ENCODE data around the gene ASH1L.
"Not testable (repeated sequence)": the region's sequence is repeated elsewhere in the genome, so short reads cannot be mapped to it uniquely, and the experiment has no call there.

Gene ASH1L

DNA sequence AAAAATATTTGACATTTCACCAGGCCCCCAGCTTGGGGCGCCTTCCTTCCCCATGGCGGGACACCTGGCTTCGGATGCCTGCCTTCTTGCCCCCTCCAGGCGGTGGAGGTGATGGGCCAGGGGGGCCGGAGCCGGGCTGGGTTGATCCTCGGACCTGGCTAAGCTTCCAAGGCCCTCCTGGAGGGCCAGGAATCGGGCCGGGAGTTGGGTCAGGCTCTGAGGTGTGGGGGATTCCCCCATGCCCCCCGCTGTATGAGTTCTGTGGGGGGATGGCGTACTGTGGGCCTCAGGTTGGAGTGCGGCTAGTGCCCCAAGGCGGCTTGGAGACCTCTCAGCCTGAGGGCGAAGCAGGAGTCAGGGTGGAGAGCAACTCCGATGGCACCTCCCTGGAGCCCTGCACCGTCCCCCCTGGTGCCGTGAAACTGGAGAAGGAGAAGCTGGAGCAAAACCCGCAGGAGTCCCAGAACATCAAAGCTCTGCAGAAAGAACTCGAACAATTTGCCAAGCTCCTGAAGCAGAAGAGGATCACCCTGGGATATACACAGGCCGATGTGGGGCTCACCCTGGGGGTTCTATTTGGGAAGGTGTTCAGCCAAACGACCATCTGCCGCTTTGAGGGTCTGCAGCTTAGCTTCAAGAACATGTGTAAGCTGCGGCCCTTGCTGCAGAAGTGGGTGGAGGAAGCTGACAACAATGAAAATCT lies 129.3 kb downstream of the ASH1L start:
- DNase-seq = not testable (repeated sequence)

DNA sequence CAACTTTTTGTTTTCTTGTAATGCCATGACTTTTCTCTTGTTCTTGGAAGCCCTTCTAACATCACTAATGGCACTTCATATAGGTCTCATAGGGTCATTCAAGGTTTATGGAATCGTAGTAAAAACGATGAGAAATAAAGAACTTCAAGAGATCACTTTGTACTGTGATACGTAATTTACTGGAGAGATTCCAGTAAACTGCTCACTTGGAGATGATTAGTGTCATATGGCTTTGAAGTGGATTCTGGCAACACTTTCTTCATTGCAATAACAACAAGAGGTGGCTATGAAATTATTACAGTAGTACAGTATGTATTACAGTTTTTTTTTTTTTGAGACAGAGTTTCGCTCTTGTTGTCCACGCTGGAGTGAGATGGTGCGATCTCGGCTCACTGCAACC lies 138.5 kb downstream of the ASH1L start:
- DNase-seq = no peak

DNA sequence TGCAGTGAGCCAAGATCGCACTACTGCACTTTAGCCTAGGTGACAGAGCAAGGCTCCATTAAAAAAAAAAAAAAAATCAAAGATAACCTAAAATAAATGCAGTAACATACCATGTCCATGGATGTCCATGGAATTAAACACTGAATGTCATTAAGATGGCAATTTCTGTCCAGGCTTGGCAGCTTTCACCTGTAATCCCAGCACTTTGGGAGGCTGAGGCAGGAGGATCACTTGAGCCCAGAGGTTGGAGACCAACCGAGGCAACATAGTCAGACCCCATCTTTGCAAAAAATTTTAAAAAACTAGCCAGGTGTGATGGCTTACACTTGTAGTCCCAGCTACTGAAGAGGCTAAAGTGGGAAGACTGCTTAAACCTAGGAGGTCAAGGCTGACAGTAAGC lies 141.8 kb downstream of the ASH1L start:
- DNase-seq = no peak

DNA sequence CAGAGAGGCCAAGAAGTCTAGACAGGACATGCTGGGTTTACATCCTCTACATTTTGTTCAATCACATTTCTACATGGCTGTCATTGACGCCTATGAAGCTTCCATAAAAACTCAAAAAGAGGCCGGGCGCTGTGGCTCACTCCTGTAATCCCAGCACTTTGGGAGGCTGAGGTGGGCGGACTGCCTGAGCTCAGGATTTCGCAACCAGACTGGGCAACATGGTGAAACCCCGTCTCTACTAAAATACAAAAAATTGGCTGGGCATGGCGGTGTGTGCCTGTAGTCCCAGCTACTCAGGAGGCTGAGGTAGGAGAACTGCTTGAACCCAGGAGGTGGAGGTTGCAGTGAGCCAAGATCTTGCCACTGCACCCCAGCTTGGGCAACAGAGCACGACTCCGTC lies 150.8 kb downstream of the ASH1L start:
- DNase-seq = not testable (repeated sequence)

DNA sequence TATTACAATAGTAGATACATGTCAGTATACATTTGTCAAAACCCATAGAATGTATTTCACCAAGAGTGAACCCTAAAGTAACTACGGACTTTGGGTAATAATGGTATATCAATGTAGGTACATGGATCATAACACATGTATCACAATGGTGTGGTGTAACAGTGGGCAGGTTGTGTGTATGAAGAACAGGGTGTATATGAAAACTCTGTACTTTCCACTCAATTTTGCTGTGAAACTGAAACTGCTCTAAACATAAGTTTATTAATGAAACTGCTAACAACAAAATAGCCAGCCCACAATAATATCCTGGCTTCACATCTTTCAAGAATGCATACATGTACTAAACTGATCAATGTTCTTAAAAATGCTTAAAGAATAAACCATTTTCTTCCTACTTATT lies 151.7 kb downstream of the ASH1L start:
- DNase-seq = no peak

DNA sequence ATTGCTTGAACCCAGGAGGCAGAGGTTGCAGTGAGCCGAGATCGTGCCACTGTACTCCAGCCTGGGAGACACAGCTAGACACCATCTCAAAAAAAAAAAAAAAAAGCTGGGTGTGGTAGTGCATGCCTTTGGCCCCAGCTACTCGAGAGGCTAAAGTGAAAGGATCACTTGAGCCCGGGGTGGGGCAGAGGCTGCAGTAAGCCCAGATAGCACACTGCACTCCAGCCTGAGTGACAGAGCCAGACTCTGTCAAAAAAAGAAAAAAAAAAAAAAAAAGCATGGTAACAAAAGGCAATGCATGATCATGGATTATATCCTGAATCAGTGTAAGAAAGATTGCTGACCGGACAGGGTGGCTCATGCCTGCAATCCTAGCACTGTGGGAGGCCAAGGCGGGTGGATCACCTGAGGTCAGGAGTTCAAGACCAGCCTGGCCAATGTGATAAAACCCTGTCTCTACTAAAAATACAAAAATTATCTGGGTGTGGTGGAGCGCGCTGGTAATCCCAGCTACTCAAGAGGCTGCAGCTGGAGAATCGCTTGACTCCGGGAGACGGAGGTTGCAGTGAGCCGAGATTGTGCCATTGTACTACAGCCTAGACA lies 165.6 kb downstream of the ASH1L start:
- DNase-seq = no peak

DNA sequence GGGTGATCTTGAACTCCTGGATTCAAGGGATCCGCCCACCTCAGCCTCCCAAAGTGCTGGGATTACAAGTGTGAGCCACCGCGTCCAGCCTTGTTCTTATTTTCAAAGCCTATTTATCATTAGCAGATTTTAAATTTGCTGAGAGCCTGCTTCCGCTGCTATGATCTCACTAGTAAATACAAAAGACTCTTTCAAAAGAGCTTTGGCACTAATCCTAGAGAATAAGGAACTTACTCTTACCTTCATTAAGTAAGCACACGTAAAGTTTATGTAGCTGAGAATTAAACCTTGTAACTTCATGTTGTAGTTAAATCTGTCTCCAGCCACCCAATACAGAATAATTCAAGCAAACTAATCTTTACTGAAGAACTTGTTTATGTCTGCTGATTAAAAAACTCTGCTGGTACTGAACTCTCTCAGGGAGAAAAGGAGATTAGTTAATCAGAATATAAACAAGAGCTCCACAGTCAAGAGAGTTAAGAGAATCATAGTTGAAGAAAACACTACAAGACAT lies 169.6 kb downstream of the ASH1L start:
- DNase-seq = no peak

DNA sequence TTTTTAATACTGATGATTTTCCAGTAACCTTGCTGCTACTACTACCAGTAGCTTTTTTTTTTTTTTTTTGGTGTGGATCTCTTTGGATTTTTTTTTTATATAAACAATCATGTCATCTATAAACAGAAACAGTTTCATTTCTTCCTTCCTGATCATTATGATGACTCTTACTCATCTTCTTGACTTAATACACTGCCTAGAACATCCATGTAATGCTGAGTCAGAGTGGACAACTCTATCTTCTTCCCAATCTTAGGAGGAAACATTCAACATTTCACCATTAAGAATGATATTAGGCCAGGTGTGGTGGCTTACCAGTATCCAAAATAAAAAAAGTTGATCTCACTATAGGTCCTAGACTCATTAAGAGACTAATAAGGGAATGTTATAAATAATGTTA lies 172.8 kb downstream of the ASH1L start:
- no peak for DNase-seq

DNA sequence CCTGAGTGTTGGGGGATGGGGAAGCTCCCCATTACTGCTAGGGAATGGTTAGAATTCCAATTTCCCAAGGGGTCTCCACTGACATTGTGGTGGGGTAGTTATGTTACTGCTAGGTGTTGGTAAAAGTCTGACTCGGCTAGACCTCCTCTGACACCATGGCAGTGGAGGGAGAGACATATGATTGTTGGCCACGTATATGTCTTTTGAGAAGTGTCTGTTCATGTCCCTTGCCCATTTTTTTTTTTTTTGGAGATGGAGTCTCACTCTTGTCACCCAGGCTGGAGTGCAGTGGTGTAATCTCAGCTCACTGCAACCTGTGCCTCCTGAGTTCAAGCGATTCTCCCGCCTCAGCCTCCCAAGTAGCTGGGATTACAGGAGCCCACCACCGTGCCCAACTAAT lies 176.8 kb downstream of the ASH1L start:
- not testable (repeated sequence) for DNase-seq

DNA sequence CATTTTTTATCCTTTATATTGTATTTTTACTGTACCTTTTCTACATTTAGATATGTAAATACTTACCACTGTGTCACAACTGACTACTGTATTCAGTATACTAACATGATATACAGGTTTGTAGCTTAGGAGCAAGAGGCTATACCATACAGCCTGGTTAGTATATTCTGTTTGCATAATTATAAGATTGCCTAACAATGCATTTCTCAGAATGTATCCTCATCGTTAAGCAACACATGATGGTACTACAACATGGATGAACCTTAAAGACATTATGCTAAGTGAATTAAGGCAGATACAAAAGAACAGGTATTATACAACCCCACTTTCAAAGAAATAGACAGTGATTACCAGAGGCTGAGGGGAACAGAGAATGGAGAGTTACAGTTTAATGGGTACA lies 179.2 kb downstream of the ASH1L start:
- no peak for DNase-seq

DNA sequence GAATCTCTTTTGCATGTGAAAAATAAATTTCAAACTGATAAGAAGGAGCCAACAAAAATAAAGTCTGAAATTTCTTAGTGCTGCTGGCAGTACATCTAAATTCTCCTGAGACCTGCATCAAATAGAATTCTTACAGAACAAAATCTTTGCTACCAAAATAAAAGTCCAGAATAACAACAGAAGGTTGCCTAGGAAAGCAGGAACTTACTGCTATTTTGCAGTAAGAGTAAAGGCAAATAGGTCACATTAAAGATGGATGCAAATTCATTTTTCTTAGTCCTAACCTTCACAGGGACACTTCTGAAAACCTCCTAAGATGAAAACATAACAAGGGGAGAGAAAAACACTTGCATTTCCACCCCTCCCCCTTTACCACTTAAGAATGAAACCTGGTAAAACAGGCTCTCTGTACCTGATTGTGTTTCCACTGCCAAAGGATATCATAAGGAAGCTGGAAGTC lies 182.9 kb downstream of the ASH1L start:
- DNase-seq = no peak

DNA sequence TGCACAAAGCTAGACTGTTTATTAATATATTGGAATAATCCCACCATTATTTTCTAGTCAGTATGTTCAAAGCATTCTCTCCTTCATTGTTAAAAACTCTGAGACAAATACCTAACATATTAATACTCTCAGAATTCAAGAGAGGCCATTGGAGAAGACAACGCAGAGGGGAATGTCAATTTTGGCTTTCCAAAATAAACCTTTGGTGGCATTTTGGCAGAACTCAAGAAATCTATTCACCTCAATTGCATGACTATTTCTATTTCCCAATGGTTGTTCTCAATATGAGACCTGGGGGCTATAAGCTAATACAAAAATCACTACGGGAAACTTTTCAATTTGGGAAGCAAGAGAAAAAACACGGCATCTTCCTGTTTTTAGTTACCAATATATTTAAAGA lies 183.4 kb downstream of the ASH1L start:
- DNase-seq = no peak

DNA sequence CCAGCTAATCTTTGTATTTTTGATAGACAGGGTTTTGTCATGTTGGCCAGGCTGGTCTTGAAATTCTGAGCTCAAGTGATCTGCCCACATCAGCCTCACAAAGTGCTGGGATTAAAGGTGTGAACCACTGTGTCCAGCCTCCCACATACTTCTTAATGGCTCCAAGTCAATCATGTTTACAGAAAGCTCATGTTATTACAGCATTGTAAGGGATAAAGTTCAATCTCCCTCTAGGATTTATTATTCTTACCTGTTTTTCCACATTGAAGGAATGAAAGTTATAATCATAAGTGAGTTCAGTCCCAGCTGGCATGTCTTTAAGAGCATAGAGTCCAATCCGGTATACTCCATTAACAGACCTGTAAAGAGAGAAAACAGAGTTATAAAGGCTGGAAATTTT lies 202.6 kb downstream of the ASH1L start:
- no peak for DNase-seq

DNA sequence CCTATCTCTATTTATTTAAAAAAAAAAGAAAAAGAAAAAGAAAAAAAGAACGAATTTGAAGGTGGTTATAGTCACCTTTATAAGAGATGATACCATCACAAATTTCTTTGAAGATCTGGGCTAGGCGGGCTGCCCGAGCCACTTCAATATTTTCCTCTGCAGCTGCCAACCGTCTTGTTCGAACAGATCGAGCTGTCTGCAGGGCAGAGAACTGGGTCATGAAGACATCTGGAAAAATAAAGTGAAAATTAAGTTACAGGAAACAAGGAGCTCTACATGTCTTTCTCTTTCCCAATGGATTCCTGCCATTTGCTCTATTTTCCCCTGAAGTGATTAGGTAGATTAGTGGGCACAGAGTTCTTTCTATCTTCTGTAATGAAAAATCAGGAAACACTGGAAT lies 210.0 kb downstream of the ASH1L start:
- no peak for DNase-seq

DNA sequence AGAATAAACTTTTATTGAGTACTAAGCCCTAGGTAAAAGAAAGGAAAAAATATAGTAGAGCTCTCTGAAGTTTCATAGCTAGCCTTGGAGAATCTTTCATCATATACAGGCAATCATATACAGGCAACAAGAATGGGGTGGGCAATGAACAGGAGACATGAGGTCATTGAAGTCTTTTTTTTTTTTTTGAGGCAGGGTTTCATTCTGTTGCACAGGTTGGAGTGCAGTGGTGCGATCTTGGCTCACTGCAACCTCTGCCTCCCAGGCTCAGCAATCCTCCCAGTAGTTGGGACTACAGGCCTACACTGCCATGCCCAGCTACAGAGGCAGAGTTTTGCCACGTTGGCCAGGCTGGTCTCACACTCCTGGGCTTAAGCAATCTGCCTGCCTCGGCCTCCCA lies 219.8 kb downstream of the ASH1L start:
- DNase-seq = no peak

DNA sequence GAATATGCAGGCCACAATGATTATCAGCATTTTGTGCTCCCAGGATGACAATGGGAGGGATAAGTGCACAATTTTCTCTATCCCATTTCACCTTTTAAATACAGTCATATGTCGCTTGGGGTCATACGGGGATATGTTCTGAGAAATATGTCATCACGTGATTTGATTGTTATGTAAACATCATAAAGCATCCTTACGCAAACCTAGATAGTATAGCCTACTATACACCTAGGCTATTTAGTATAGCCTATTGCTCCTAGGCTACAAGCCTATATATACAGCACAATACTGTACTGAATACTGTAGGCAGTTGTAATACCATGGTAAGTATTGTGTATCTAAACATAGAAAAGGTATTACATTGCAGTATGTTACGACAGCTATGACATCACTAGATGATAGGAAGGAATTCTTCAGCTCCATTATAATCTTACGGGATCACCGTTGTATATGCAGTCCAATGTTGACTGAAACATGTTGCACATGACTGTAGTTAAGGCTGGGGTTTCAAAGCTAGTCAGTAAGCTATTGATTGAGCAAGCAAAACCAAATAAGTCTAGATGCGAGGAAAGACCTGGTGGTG lies 223.0 kb downstream of the ASH1L start:
- DNase-seq = no peak

DNA sequence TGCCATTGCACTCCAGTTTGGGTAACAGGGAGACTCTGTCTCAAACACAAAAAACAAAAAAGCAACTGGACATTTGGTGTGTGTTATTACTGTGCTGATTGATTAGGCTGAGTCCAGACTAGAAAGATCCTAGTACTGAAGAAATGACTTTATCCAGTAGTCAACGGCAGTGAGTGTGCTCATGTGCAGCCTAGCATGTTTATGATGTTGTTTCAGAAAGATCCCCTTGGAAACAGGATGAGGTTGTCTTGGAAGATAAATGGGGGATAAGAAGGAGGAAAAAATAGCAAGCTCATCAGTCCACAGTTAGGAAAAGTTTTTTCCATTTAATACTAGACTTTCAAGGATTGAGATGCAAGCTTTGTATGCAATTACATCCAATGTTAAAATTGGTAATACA lies 227.6 kb downstream of the ASH1L start:
- DNase-seq = no peak

DNA sequence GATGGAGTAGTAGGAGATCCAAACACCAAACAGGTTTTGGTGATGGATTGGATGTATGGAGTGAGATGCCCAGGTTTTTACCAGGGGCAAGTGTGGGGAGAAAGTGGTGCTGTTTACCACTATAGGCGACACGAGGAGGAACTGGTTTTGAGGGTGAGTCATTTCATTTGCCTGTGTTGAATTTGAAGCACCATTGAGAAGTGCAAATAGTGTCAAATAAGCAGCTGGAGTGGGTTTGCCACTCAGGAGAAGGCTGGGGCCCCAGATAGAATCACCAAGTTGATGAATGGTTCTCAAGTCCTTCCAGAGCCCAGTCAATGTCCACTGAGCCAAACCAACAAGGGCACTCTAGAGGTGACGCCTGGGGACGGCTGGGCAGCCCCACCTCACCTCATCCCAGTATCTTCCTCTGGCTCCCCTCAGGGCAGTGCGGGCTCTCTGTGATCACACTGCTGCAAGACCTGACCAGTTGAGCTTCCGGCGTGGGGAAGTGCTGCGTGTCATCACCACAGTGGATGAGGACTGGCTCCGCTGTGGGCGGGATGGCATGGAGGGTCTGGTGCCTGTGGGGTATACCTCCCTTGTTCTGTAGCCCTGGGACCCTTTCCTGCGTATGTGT lies 232.5 kb downstream of the ASH1L start:
- no peak for DNase-seq

DNA sequence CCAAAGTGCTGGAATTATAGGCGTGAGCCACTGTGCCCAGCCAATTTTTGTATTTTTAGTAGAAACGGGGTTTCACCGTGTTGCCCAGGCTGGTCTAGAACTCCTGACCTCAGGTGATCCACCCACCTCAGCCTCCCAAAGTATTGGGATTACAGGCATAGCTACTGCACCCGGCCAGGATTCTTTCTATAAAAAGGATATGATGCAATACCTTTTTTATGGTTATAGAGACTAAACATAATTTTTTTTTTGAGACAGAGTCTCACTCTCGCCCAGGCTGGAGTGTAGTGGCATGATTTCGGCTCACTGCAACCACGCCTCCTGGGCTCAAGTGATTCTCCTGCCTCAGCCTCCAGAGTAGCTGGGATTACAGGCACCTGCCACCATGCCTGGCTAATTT lies 233.7 kb downstream of the ASH1L start:
- DNase-seq = not testable (repeated sequence)

DNA sequence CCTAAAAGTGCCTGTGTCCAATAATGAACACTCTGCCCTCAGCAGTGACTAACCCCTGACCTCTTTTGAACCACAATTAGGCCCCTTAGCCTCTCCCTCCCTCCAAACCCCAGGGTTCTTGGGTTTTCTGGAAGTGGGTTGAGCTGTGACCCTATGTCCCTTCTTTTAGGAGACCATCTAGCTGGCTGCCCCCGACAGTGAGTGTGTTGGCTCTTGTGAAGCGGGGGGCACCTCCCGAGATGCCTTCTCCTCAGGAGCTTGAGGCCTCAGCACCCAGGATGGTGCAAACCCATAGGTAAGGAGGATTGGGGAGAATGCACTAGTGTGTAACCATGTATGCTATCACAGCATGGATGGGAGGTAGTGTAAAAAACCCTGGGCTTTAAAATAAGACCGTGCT lies 234.6 kb downstream of the ASH1L start:
- DNase-seq = no peak

DNA sequence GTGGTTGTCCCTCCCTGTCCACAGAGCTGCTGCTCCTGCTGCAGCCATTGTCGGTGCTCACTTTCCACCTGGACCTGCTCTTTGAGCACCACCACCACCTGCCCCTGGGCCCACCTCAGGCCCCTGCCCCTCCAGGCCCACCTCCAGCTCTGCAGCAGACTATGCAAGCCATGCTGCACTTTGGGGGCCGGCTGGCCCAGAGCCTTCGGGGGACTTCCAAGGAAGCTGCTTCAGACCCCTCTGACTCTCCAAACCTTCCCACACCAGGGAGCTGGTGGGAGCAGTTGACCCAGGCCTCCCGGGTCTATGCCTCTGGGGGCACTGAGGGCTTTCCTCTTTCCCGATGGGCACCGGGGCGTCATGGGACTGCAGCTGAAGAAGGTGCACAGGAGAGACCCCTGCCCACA lies 236.0 kb downstream of the ASH1L start:
- no peak for DNase-seq

DNA sequence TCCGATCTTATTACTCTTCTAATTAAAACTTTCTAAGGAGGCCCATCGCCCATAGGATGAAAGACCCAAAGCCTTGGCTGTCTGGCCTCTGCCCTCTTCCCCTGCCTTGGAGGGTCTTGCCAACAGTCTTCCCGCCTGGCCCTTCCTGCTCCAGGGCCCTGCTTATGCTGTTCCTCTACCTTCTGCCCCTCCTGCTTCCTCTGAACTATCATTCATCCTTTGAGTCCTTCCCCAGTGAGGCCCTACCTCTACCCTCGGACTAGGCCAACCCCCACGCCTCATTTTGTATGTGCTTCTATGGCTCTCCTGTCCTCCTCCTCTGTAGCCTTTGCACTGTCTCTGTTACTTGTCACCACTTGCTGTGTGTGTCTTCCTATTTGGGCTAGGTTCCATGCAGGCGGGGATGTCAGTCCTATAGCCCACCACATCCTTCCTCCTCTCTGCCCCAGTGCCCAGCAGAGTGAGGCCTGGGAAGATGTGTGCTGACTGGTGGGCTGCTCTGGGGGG lies 236.5 kb downstream of the ASH1L start:
- no peak for DNase-seq

DNA sequence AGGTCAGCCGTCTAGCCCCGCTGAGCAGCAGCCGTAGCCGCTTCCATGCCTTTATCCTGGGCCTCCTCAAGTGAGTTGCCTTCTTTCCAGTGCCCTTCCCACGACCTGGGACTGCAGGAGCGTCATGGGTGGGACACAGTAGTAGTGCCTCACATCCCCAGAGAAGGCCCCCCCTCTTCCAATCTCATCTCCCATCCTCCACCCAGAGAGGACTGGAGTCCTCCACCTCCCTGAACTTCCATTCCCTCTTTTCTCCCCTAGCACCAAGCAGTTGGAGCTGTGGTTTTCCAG lies 237.1 kb downstream of the ASH1L start:
- DNase-seq = no peak

Data from GOT3 (cell line).